ENCODE data around the gene SOX2.

The SOX2 gene

DNA sequence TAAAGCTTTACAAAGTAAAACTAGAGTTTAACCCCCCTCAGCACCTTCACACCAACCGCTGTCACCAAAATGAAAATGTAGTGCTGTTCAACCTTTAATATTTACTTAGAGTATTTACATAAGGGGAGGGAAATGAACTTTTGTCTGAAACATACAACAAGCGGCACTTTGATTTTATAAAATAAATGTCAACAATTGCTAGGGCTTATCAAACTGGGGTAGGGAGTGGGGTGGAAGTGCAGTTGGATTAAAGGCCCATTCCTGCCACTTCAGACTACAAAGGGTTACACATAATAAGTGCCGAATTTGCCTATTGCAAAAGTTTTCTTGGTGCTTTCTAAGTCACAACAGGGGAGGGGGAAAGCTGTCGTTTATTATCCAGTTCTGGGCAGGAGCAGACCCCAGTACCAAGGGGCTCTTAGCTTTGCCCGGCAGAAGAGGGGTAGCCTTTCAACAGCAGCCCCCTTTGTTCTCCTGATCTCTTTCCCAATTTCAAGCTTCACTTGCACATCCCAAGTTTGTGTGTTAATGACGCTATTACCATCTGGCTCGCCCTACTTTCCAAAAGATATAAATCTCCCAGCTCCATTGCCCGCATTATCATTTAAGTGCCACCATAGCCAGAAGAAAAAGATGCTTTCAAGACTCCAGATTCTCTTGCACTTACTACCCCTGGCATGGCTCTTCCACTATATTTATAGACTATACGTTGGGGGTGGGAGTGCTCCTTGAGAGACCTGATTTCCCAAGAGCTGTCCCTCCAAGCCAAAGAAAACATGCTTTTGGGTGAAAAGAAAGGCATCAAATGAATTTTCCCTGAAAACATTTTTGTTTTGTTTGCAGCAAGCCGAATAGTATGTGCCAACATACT lies 17.0 kb downstream of the SOX2 start:
- Histone ChIP-seq H3K27me3 (ENCODE audit: control insufficient read depth, insufficient read depth, low read length) (peaks cover 20% of the 10 kb centered on the region), H3K36me3 (ENCODE audit: control insufficient read depth, insufficient read depth, low read length) (no peaks in the 10 kb centered on the region), H3K9ac (ENCODE audit: low read length) (no peak overlapping the region), H3K9me3 (ENCODE audit: control insufficient read depth, low read length) (no peaks in the 10 kb centered on the region), H3K4me1 (ENCODE audit: control insufficient read depth, insufficient read depth, low read length) (peaks cover 7% of the 10 kb centered on the region), H3K4me3 (ENCODE audit: low read length) (no peak overlapping the region)

DNA sequence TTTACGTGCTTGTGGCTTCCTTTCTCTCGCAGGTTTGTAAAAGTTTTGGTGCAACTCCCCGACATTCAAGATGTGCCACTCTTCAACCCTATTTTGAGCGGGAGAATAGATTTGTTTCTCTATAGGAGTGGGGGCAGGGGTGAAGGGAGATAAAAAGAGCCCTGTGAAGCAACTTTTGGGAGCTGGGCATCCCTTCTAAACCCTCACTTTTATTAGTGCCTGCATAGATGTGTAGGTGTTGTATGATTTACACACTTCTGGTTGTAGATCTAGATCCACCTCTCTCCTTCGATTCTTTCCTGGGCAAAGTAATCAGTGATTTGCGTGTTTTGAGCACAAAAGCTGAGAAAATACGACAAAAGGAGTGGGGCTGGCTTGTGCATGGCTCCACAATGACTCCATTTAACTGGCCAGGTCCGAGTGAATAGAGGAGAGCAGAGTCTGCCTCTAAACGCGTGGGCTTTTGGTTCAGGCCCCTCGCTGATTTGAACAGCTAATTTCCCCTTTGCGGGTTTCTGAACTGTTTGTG lies 17.7 kb downstream of the SOX2 start:
- Histone ChIP-seq H3K9me3 (ENCODE audit: control insufficient read depth, low read length) (no peaks in the 10 kb centered on the region), H3K4me3 (ENCODE audit: low read length) (no peak overlapping the region), H3K4me1 (ENCODE audit: control insufficient read depth, insufficient read depth, low read length) (peaks cover 7% of the 10 kb centered on the region), H3K36me3 (ENCODE audit: control insufficient read depth, insufficient read depth, low read length) (no peaks in the 10 kb centered on the region), H3K9ac (ENCODE audit: low read length) (no peak overlapping the region), H3K27me3 (ENCODE audit: control insufficient read depth, insufficient read depth, low read length) (peaks cover 13% of the 10 kb centered on the region)

DNA sequence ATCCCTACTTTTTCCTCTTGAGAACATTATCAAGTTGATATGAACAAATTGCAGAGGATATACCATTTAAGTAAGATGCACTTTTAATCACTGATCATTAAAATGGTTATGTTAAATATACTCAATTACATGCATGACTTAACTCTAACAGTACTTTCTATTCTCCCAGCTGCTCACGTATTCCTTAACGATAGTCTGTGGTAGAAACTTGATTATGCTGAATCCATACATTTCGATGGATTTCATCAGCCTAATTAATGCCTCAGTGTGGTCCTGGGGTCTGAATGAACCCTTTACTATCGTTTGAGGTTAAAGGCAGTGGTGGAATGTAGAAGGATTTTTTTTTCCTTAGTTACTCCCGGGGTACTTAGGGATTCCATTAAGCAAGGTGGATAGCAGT lies 18.6 kb downstream of the SOX2 start:
- no peak overlapping the region for H3K9ac ChIP-seq (ENCODE audit: low read length)
- H3K27me3 ChIP-seq (ENCODE audit: control insufficient read depth, insufficient read depth, low read length) = peaks cover 13% of the 10 kb centered on the region
- H3K4me3 ChIP-seq (ENCODE audit: low read length) = no peak overlapping the region
- no peaks in the 10 kb centered on the region for H3K9me3 ChIP-seq (ENCODE audit: control insufficient read depth, low read length)
- peaks cover 7% of the 10 kb centered on the region for H3K4me1 ChIP-seq (ENCODE audit: control insufficient read depth, insufficient read depth, low read length)
- H3K36me3 ChIP-seq (ENCODE audit: control insufficient read depth, insufficient read depth, low read length) = no peaks in the 10 kb centered on the region

DNA sequence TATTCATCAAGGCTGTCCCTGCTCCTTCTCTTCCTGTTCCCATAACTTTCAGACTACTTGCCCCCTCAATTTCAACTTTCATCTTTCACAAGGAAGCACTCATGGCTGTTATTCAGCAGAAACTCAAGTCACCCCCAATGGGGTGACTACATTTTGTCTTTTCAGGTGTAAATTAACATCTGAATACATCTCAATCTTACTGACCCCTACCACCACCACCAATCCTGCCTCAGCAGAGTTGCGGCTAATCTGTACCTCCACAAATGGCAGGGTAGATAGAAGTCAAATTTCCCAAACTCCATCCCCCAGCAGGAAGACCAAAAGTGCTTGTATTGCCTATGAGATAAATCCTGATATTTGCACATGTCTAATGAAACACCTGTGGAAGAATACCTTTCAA lies 19.2 kb downstream of the SOX2 start:
- Histone ChIP-seq H3K27me3 (ENCODE audit: control insufficient read depth, insufficient read depth, low read length) (peaks cover 13% of the 10 kb centered on the region), H3K4me3 (ENCODE audit: low read length) (no peak overlapping the region), H3K4me1 (ENCODE audit: control insufficient read depth, insufficient read depth, low read length) (peaks cover 7% of the 10 kb centered on the region)

DNA sequence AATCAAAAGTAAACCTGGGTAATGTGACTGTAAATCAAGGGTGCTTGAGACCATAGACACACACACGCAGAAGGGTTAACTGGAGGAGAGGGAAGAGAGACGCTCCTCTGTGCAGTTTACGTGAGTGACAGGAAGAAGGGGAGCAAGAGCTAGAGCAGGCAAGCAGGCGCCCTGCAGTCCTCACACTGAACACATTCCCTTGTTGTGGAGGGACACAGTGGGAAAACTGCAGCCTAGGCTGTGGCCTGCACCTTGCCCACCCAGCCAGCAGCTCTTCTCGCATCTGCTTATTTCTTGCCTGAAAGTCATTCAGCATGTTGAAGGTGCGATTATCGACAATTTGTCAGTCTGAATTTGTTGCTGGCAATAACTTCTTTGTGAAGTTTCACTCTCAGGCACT lies 24.2 kb downstream of the SOX2 start:
- H3K27me3 ChIP-seq (ENCODE audit: control insufficient read depth, insufficient read depth, low read length) = no peaks in the 10 kb centered on the region
- no peaks in the 10 kb centered on the region for H3K4me1 ChIP-seq (ENCODE audit: control insufficient read depth, insufficient read depth, low read length)
- H3K9ac ChIP-seq (ENCODE audit: low read length) = no peak overlapping the region

More for the DNA sequence above, 19.2 kb downstream of the SOX2 start:
- Histone ChIP-seq H3K9ac (ENCODE audit: low read length) (no peak overlapping the region), H3K9me3 (ENCODE audit: control insufficient read depth, low read length) (no peaks in the 10 kb centered on the region), H3K36me3 (ENCODE audit: control insufficient read depth, insufficient read depth, low read length) (no peaks in the 10 kb centered on the region)

DNA sequence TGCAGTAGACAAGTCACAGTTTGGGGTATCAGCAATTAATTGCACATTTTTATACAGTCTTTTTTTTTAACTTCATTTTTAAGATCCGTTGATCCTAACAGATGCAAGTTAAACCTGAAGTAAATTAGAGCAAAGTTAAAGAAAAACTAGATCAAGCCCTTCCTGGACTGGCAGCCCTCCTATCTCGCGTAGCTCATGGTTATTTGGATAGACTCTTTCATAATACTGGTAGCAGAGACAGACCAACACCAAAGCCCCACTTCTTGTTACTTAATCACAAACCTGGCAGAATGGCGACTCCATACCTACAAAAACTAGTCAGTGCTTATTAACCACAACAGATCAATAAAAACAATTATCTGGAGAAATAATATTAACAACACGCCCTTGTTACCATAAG lies 26.8 kb downstream of the SOX2 start:
- Histone ChIP-seq H3K4me1 (ENCODE audit: control insufficient read depth, insufficient read depth, low read length) (no peaks in the 10 kb centered on the region), H3K9me3 (ENCODE audit: control insufficient read depth, low read length) (no peaks in the 10 kb centered on the region), H3K4me3 (ENCODE audit: low read length) (no peak overlapping the region), H3K36me3 (ENCODE audit: control insufficient read depth, insufficient read depth, low read length) (no peaks in the 10 kb centered on the region), H3K9ac (ENCODE audit: low read length) (no peak overlapping the region), H3K27me3 (ENCODE audit: control insufficient read depth, insufficient read depth, low read length) (no peaks in the 10 kb centered on the region)

More for the DNA sequence above, 24.2 kb downstream of the SOX2 start:
- H3K36me3 ChIP-seq (ENCODE audit: control insufficient read depth, insufficient read depth, low read length) = no peaks in the 10 kb centered on the region
- H3K9me3 ChIP-seq (ENCODE audit: control insufficient read depth, low read length) = no peaks in the 10 kb centered on the region
- H3K4me3 ChIP-seq (ENCODE audit: low read length) = no peak overlapping the region

DNA sequence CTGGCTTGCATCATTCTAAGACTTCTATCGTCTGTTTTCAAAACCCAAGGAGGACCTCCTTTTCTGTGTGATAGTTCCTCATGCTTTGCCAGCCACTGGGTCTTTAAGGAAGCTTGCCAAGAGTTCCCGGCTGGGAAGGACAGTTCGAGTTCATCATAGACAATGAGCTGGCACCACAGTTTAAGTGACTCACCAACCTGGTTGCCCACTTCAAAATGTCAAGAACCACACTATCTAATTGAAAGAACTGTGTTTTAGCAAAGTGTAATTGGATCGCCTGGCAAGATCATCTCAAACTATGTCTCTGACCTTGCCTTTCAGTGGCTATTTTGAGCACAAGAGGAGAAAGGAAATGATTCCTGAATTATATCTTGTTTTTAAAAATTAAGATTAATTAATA lies 27.9 kb downstream of the SOX2 start:
- Histone ChIP-seq H3K4me1 (ENCODE audit: control insufficient read depth, insufficient read depth, low read length) (no peaks in the 10 kb centered on the region), H3K9me3 (ENCODE audit: control insufficient read depth, low read length) (no peaks in the 10 kb centered on the region), H3K27me3 (ENCODE audit: control insufficient read depth, insufficient read depth, low read length) (no peaks in the 10 kb centered on the region), H3K9ac (ENCODE audit: low read length) (no peak overlapping the region), H3K36me3 (ENCODE audit: control insufficient read depth, insufficient read depth, low read length) (no peaks in the 10 kb centered on the region), H3K4me3 (ENCODE audit: low read length) (no peak overlapping the region)

DNA sequence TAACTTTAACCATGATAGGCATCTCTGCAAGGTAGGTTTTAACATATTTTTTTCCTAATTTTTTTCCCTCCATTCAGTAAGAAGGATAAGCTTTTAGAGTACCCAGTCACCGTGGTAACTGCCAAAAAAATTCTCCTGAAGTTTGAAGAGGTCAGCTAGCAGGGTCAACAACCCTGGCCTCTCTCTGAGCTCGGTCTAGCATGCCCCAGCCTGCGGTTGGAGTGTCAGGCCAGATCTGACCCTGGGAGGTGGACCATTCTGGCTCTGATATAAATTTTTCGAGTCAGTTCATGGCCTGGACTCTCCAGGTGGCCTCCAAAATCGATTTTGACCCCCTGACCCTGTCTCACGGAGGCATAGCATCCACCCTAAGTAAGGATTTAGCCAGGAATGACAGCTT lies 29.7 kb downstream of the SOX2 start:
- Histone ChIP-seq H3K27me3 (ENCODE audit: control insufficient read depth, insufficient read depth, low read length) (peaks cover 3% of the 10 kb centered on the region), H3K9me3 (ENCODE audit: control insufficient read depth, low read length) (no peaks in the 10 kb centered on the region), H3K9ac (ENCODE audit: low read length) (no peak overlapping the region), H3K36me3 (ENCODE audit: control insufficient read depth, insufficient read depth, low read length) (no peaks in the 10 kb centered on the region), H3K4me3 (ENCODE audit: low read length) (no peak overlapping the region), H3K4me1 (ENCODE audit: control insufficient read depth, insufficient read depth, low read length) (no peaks in the 10 kb centered on the region)

DNA sequence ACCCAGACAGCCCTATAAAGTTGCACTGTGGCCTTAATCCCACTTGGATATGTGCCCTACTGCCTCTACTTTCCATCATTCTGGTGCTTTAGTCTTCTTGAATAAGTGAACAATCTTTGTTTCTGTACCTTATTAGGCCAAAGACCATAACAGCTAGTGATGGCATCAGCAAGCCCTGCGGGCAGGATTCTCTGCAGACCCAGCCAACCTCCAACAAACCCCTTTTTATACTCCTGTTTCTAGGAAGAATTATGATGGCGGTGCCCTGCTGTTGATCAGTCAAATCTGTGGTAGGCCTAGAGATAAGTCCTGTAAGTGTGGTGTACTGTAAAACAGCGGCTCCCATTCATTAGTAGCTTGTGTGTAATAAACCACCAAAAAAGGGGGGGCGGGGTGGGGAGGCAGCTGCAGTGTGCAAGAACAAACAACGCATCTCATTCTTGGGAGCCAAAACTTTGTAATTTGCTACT lies 40.5 kb downstream of the SOX2 start:
- Histone ChIP-seq H3K9me3 (ENCODE audit: control insufficient read depth, low read length) (no peaks in the 10 kb centered on the region), H3K4me1 (ENCODE audit: control insufficient read depth, insufficient read depth, low read length) (no peaks in the 10 kb centered on the region), H3K4me3 (ENCODE audit: low read length) (no peak overlapping the region), H3K27me3 (ENCODE audit: control insufficient read depth, insufficient read depth, low read length) (no peaks in the 10 kb centered on the region), H3K36me3 (ENCODE audit: control insufficient read depth, insufficient read depth, low read length) (no peaks in the 10 kb centered on the region), H3K9ac (ENCODE audit: low read length) (no peak overlapping the region)

DNA sequence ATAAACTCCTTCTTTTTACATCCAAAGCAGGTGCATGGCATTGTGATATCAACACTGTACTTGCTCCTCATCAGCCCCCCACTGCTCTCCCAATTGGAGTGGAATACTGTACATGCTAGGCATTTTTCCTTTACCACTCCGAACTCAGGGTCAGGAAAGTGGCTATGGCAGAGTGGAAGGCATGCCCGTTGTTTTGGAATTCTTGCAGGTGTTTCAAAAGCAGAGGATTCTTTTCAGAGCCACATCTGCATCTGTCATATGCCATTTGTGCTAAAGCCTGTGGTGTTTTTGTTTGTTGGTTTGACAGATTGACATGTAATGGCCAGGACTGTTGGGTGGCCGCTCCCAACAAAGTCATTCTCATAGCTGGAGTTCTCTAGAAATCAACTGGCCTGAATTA lies 41.7 kb downstream of the SOX2 start:
- H3K4me3 ChIP-seq (ENCODE audit: low read length) = no peak overlapping the region
- no peaks in the 10 kb centered on the region for H3K36me3 ChIP-seq (ENCODE audit: control insufficient read depth, insufficient read depth, low read length)
- no peaks in the 10 kb centered on the region for H3K4me1 ChIP-seq (ENCODE audit: control insufficient read depth, insufficient read depth, low read length)
- no peaks in the 10 kb centered on the region for H3K27me3 ChIP-seq (ENCODE audit: control insufficient read depth, insufficient read depth, low read length)
- no peaks in the 10 kb centered on the region for H3K9me3 ChIP-seq (ENCODE audit: control insufficient read depth, low read length)
- no peak overlapping the region for H3K9ac ChIP-seq (ENCODE audit: low read length)

DNA sequence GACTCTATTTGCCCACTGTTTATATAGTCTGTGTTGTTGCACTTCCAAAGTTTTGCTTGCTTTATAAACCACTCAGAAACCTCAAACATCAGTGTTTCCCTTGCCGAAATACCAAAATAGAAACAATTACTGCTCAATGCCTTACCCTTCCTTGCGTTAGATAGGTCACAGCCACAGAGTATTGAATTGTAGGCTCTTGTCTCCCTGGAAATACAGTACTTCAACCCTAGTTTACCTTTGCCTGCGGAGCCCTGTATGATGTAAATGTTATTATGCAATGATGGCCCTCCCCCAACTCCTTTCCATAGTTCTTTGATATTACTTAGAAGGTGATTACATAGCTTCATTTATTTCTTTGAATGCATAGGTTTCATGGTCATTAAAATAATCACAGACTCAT lies 44.2 kb downstream of the SOX2 start:
- Histone ChIP-seq H3K9me3 (ENCODE audit: control insufficient read depth, low read length) (no peaks in the 10 kb centered on the region), H3K4me1 (ENCODE audit: control insufficient read depth, insufficient read depth, low read length) (peaks cover 3% of the 10 kb centered on the region), H3K9ac (ENCODE audit: low read length) (no peak overlapping the region), H3K4me3 (ENCODE audit: low read length) (no peak overlapping the region), H3K27me3 (ENCODE audit: control insufficient read depth, insufficient read depth, low read length) (no peaks in the 10 kb centered on the region), H3K36me3 (ENCODE audit: control insufficient read depth, insufficient read depth, low read length) (no peaks in the 10 kb centered on the region)

DNA sequence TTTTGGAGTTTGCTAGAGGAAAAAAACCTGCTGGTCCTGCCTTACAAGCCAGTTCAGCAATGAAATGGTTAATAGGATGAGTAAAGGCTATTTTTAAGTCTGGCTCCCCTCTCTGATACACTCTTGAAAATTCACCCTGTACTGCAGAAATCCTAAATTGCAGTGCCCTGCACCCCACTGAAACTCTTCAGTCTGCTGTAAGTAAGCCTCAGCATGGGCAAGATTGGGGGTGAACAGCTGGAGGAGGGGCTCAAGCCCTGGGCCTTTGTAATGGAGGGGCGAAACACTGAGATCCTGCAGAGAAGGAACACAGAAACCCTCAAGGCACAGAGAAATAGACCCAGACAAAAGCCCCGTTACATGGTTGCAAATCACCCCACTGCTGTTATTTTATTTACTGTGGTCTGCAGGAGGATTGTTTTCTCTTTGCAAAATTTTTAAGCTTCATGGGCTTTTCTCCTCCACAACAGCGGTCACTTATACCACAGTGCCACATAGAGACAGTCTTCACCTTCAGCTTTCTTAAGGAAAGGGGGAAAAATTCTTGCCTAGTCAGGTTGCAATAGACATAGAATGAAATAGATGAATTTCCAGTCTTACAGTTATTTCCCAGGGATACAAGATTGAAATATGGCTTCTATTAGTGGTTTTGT lies 45.0 kb downstream of the SOX2 start:
- H3K4me3 ChIP-seq (ENCODE audit: low read length) = no peak overlapping the region
- H3K36me3 ChIP-seq (ENCODE audit: control insufficient read depth, insufficient read depth, low read length) = no peaks in the 10 kb centered on the region
- H3K9ac ChIP-seq (ENCODE audit: low read length) = no peak overlapping the region
- H3K27me3 ChIP-seq (ENCODE audit: control insufficient read depth, insufficient read depth, low read length) = no peaks in the 10 kb centered on the region
- no peaks in the 10 kb centered on the region for H3K9me3 ChIP-seq (ENCODE audit: control insufficient read depth, low read length)
- H3K4me1 ChIP-seq (ENCODE audit: control insufficient read depth, insufficient read depth, low read length) = peaks cover 3% of the 10 kb centered on the region

Data from mucosa of stomach (tissue), 1 donor.